IgD-negative memory B cell (primary cell): ENCODE measurements around the gene ASIC3. TPM values are rescaled to one million over a fixed set of nuclear protein-coding genes. Genes with fewer than 3 reads are reported as not detected.

Experiments used
- H3K27ac Mint-ChIP-seq, 3 donors: one replicate each; pipeline ENCODE4 v1.8.0; 2020 to 2022; ENCODE audit warnings: mild to moderate bottlenecking in 3 of 3, mixed read lengths in 3 of 3, moderate library complexity in 1 of 3
- H3K27me3 Mint-ChIP-seq: one replicate; pipeline ENCODE4 v1.8.0; 2021; ENCODE audit warnings: mixed read lengths
- H3K36me3 Mint-ChIP-seq: one replicate; pipeline ENCODE4 v1.8.0; 2020; ENCODE audit warnings: mild to moderate bottlenecking, mixed read lengths
- H3K4me1 Mint-ChIP-seq, 3 donors: one replicate each; pipeline ENCODE4 v1.8.0; 2020 to 2022; ENCODE audit warnings: mixed read lengths in 3 of 3, mild to moderate bottlenecking in 1 of 3
- H3K4me3 Mint-ChIP-seq, 4 donors: one replicate each; pipeline ENCODE4 v1.8.0; 2020 to 2022; ENCODE audit warnings: mild to moderate bottlenecking in 4 of 4, mixed read lengths in 4 of 4, moderate library complexity in 3 of 4
- H3K9me3 Mint-ChIP-seq, 3 donors: one replicate each; pipeline ENCODE4 v1.8.0; 2020 to 2021; ENCODE audit warnings: mixed read lengths in 3 of 3, mild to moderate bottlenecking in 1 of 3
- polyA plus RNA-seq: library from polyadenylated mRNA; unstranded; fragments of 300-500 nt; fragmentation: Illumina TruSeq; gene quantifications from one replicate; pipeline ENCODE4 v1.2.3, GENCODE V29; 2021

The ASIC3 gene
- polyA plus RNA-seq, 1 donor from 2014 or later = not detected

- H3K27me3 Mint-ChIP-seq = no peaks in the 10 kb centered on the region
- H3K4me1 Mint-ChIP-seq = peaks cover 6 to 16% (median 13%) of the 10 kb centered on the region in 3 donors
- peaks cover 3% of the 10 kb centered on the region for H3K36me3 Mint-ChIP-seq
- H3K9me3 Mint-ChIP-seq = no peaks in the 10 kb centered on the region
- no peak overlapping the region for H3K4me3 Mint-ChIP-seq
- H3K27ac Mint-ChIP-seq = no peak overlapping the region
Measured at GRCh38 chr7:151075978-151076426, 27.7 kb downstream of the ASIC3 start.

DNA sequence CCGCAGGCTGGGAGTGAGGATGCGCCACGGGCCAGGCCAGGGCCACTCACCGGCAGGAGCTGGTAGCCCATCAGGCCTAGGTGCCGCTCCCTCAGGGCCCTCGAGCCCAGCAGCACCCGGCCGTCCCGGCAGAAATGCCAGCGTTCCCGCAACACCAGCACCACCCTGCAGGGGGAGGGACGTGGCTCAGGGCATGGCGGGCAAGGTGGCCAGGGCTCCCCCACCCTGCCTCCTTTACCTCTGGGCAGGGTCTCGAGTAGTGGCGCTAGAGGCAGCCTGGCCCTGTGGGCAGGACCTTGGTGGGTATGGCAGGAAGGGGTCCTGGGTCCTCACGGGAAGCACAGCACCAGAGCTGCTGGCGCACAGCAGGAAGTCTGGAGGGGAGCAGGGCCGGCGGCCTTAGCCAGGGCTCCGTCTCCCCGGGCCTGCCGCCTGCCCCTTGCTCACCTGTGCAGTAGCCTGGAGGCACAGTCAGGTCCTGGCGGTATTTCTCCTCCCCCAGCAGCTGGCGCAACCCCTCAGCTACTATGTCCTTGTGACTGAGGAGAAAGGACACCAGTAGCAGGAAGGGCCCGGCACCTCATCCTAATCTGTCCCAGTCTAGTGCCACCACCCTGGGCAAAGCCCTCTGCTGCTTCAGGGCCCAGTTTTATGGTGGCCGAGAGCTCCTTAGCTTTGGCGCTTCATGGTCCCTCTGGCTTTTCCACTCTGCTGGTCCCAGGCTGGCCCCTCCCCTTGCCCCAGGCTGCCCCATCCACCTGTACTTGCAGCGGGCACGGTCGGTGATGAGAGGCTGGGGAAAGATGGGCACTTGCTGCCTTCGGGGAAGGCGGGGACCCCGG lies 28.8 kb downstream of the ASIC3 start:
- H3K27ac Mint-ChIP-seq = no peak overlapping the region
- peak overlapping the region in 1 of 4 donors; percentile 92 for H3K4me3 Mint-ChIP-seq
- H3K9me3 Mint-ChIP-seq = no peaks in the 10 kb centered on the region
- H3K27me3 Mint-ChIP-seq = no peaks in the 10 kb centered on the region
- H3K36me3 Mint-ChIP-seq = peaks cover 3% of the 10 kb centered on the region
- H3K4me1 Mint-ChIP-seq = peaks cover 6 to 18% (median 13%) of the 10 kb centered on the region in 3 donors

DNA sequence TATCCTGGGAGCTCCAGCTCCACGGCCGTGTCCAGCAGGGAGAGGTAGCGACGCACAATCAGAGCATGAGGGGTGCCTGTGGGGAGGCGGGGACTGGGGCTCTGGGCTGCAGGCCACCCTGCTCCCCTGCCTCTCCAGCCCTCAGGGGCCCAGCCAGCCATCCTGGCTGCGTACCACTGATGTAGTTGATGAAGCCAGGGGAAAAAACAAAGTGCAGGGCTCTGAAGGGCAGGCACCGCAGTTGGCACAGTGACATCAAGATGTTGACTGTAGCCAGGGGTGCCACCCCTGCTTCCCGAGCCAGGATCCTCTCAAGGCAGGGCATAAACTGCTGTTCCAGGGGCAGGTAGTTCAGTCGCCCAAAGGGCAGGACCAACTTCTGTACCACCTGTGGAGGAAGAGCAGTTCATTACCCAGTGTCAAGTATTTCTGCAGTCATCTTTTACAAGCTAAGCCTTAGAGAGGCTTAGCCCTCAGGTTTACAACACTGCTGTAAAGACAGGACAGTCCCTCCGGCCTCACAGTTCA lies 29.4 kb downstream of the ASIC3 start:
- Mint-ChIP-seq H3K9me3 (no peaks in the 10 kb centered on the region), H3K27me3 (no peaks in the 10 kb centered on the region), H3K36me3 (peaks cover 3% of the 10 kb centered on the region), H3K27ac (peak overlapping the region in 2 of 3 donors; percentile 58 to 86), H3K4me3 (peak overlapping the region; percentile 55 to 92 (median 84)), H3K4me1 (peaks cover 6 to 19% (median 15%) of the 10 kb centered on the region in 3 donors)

DNA sequence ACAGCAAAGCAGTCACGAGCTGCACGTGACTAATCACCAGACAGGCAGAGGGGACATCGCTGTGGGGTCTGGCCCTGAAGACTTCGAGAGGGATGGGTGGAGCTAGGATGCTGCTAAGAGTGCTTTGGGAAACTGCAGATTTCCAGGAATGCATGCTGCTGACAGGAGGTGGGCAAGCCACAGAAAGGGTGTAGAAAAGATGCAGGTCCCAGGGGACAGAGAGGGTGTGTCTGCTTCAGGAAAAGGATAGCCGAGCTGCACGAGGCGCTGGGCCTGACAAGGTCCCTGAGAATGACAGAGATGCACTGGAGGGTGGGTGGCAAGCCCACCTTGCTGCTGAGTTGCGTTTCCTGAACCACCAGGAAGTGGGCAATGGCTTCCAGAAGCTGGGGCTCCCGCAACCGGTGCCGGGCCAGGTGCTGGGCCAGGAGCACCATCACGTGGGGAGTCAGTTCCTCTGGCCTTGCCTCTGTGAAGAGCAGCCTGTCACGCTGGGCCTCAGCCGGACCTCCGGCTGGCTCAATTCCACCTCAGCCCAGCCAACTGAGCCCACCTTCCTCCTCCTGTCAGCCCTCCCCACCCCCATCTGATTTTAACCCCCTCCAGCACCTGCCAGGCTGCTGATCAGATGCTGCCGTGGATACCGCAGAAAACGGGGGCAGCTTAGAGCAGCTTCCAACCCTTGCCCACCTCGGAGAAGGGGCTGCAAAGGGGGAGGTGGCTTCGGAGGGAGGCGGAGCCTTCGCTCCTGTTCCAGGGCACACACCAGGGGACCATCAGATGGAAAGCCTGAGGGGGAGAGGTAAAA lies 30.1 kb downstream of the ASIC3 start:
- Mint-ChIP-seq H3K27me3 (no peaks in the 10 kb centered on the region), H3K36me3 (peaks cover 3% of the 10 kb centered on the region), H3K4me3 (peak overlapping the region; percentile 55 to 92 (median 86)), H3K9me3 (no peaks in the 10 kb centered on the region), H3K4me1 (peaks cover 7 to 20% (median 17%) of the 10 kb centered on the region in 3 donors), H3K27ac (peak overlapping the region; percentile 32 to 86 (median 58))

DNA sequence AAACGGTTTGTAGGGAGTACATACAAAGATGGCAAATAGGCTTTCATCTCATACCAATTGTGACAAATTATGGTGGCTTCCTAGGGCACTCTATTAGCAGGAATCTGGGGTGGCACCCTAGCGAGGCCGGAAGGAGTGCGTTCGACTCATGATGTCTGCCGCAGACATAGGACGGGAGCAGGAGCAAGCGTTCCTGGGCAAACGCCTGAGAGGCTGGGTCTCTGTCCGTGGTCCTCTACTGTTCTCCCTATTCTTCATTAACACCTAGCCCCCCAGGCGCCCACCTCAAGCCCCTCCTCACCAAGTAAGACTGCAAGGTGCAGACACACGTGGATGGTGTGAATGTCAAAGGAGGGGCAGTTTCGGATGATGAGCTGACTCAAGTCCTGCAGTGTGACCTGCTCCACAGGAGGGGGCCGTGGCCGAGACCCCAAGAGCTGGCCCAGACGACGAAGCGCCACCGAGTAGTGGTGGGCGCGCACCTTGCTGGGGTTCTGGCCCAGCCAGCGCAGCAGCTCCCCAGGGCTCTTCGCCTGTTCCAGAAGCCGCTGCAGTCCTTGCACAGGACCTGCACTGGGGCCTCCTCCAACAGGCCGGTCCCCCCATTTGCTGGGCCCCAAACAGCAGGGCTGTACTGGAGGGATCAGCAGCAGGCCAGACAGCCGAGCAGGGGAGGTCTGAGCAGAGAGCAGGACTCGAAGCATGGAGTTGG lies 31.0 kb downstream of the ASIC3 start:
- peak overlapping the region; percentile 67 to 86 (median 85) for H3K27ac Mint-ChIP-seq
- H3K9me3 Mint-ChIP-seq = no peaks in the 10 kb centered on the region
- peaks cover 2% of the 10 kb centered on the region for H3K36me3 Mint-ChIP-seq
- H3K4me3 Mint-ChIP-seq = peak overlapping the region; percentile 86 to 95 (median 92)
- no peaks in the 10 kb centered on the region for H3K27me3 Mint-ChIP-seq
- peaks cover 11 to 20% (median 20%) of the 10 kb centered on the region in 3 donors for H3K4me1 Mint-ChIP-seq

- Mint-ChIP-seq H3K36me3 (peaks cover 2% of the 10 kb centered on the region), H3K4me3 (peak overlapping the region; percentile 86 to 95 (median 92)), H3K27ac (peak overlapping the region; percentile 62 to 85 (median 84)), H3K4me1 (peaks cover 15 to 24% (median 23%) of the 10 kb centered on the region in 3 donors), H3K27me3 (no peaks in the 10 kb centered on the region), H3K9me3 (no peaks in the 10 kb centered on the region)
Measured at GRCh38 chr7:151080067-151080521, 31.8 kb downstream of the ASIC3 start.

DNA sequence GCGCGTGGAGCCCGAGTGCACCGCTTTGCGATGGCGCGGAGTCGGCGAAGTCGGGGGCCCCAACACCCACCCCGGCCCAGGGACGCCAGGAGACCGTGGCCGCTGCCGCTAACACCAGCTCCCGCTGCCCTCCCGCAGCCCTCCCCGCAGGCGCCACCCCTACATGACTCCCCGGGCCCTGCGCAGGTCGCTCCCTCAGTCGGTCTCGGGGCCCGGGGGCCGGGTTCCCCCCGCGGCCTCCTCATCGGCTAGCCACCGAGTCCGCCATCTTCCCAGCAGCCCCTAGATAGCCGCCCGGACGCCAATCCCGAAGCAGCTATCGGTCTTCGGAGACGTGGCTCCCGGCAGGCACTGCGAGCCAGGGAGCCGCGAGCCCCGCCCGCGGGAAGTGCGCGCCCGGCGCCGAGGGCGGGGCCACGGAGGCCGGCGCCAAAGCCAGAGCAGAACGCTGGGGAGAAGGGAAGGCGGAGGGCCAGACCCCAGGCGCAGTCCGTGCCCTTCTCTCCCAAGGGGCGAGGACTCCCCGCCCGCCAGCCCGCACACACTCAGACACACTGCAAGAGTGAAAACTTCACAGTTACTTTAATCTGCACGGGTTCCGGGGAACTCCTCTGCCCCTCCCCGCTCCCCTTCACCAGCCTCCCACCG lies 32.3 kb downstream of the ASIC3 start, which contains the start of gene FASTK:
Gene FASTK, minus strand, starts transcription at position 288 of the 648 bp plus-strand sequence. Its CDS starts 43 bp downstream, at position 245.
- no peaks in the 10 kb centered on the region for H3K27me3 Mint-ChIP-seq
- H3K9me3 Mint-ChIP-seq = no peaks in the 10 kb centered on the region
- H3K4me1 Mint-ChIP-seq = peaks cover 17 to 28% (median 26%) of the 10 kb centered on the region in 3 donors
- peak within 1 kb of the TSS; percentile 62 to 85 (median 84) for H3K27ac Mint-ChIP-seq
- H3K4me3 Mint-ChIP-seq = peak within 1 kb of the TSS; percentile 86 to 96 (median 94)
- H3K36me3 Mint-ChIP-seq = no peaks in the 10 kb centered on the region

DNA sequence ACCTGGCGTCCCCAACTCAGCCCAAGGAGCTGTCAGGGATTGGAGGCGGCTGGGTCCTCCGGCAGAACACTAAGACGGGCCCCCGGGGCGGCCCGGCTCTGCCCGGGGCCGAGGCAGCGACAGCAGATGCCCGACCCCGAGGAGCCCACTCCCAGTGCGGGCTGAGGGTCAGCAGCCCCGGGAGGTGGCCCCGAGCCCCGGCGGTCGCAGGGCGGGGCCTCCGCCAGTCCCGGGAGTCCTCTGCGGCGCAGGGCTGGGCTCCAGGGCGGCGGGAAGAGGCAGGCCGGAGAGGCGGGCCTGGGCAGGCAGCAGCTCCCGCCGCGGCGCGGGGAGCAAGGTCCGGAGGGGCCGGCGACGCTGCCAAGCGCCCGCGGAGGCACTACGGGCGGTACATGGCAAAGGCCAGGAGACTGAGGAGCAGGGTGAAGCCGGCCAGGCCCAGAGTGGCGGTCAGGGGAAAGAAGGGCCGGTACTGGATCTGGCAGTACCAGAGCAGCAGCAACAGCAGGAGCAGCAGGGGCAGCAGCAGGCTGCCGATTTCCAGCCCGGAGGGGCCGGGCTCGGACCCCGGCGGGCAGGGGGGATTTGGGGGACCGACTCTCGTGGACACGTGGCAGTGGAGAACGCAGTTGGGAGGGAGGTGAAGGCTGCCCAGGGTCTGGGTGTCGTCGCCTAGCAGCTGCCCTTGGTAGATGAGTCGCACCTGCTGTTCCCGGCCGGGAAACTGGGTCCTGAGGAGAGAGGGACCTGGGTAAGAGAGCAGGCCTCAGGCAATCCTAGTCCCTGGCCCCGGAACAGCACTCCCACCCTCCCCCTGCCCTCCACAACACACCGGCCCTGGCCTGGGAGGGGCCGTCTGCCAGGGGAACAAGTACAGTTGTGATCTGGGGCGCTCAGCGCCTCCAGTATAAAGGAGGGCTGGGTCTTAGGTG lies 33.1 kb downstream of the ASIC3 start:
- H3K9me3 Mint-ChIP-seq = no peaks in the 10 kb centered on the region
- H3K27ac Mint-ChIP-seq = peak overlapping the region in 2 of 3 donors; percentile 46 to 88
- no peaks in the 10 kb centered on the region for H3K36me3 Mint-ChIP-seq
- peak overlapping the region; percentile 85 to 96 (median 89) for H3K4me3 Mint-ChIP-seq
- peaks cover 17 to 31% (median 26%) of the 10 kb centered on the region in 3 donors for H3K4me1 Mint-ChIP-seq
- no peaks in the 10 kb centered on the region for H3K27me3 Mint-ChIP-seq

GRCh38 chr7:151082141-151083070 lies 34.1 kb downstream of the ASIC3 start:
- no peaks in the 10 kb centered on the region for H3K9me3 Mint-ChIP-seq
- no peaks in the 10 kb centered on the region for H3K27me3 Mint-ChIP-seq
- H3K4me3 Mint-ChIP-seq = peak overlapping the region; percentile 88 to 97 (median 95)
- H3K36me3 Mint-ChIP-seq = no peaks in the 10 kb centered on the region
- peaks cover 17 to 31% (median 26%) of the 10 kb centered on the region in 3 donors for H3K4me1 Mint-ChIP-seq
- H3K27ac Mint-ChIP-seq = peak overlapping the region; percentile 88 to 98 (median 94)

GRCh38 chr7:151083071-151083823 lies 34.9 kb downstream of the ASIC3 start, which contains the start of gene TMUB1:
TSS of gene TMUB1 (minus strand) at chr7:151083493. CDS start at chr7:151082563, 930 bp downstream.
- H3K4me3 Mint-ChIP-seq = peak within 1 kb of the TSS; percentile 88 to 97 (median 95)
- no peaks in the 10 kb centered on the region for H3K36me3 Mint-ChIP-seq
- H3K9me3 Mint-ChIP-seq = no peaks in the 10 kb centered on the region
- peak within 1 kb of the TSS; percentile 88 to 98 (median 94) for H3K27ac Mint-ChIP-seq
- no peaks in the 10 kb centered on the region for H3K27me3 Mint-ChIP-seq
- peaks cover 12 to 31% (median 26%) of the 10 kb centered on the region in 3 donors for H3K4me1 Mint-ChIP-seq

GRCh38 chr7:151083824-151084160 lies 35.5 kb downstream of the ASIC3 start:
- peak overlapping the region; percentile 84 to 97 (median 92) for H3K4me3 Mint-ChIP-seq
- peaks cover 10 to 27% (median 24%) of the 10 kb centered on the region in 3 donors for H3K4me1 Mint-ChIP-seq
- no peaks in the 10 kb centered on the region for H3K9me3 Mint-ChIP-seq
- no peaks in the 10 kb centered on the region for H3K36me3 Mint-ChIP-seq
- no peaks in the 10 kb centered on the region for H3K27me3 Mint-ChIP-seq
- peak overlapping the region; percentile 88 to 98 (median 88) for H3K27ac Mint-ChIP-seq
